ENCODE data around the gene DMAC2.

DNA sequence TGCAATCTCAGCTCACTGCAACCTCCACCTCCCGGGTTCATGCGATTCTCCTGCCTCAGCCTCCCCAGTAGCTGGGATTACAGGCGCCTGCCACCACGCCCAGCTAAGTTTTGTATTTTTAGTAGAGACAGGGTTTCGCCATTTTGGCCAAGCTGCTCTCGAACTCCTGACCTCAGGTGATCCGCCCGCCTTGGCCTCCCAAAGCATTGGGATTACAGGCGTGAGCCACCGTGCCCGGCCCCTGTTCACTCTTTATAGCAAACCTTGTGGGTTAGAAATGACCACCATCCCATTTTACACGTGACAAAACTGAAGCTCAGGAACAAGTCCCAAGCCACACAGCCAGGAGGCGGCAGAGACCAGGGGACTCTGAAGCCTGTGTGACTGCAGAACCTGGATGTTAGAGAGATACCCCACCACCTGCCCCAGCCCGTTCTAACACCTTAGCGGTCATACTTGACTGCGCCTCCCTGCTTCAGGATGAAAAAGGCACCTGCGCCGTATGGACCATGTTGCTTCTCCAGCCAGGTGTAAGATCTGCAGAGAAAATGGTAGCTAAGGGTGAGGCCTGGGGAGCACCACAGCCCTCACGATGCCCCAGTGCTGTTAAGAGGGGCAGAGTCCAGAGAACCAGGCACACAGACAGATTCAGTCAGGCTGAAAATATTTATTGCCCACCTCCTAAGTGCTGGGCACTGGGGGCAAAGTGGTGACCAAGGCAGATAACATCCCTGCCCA is 3.6 kb downstream of the DMAC2 start:
- TF ChIP-seq, protein P1, sequence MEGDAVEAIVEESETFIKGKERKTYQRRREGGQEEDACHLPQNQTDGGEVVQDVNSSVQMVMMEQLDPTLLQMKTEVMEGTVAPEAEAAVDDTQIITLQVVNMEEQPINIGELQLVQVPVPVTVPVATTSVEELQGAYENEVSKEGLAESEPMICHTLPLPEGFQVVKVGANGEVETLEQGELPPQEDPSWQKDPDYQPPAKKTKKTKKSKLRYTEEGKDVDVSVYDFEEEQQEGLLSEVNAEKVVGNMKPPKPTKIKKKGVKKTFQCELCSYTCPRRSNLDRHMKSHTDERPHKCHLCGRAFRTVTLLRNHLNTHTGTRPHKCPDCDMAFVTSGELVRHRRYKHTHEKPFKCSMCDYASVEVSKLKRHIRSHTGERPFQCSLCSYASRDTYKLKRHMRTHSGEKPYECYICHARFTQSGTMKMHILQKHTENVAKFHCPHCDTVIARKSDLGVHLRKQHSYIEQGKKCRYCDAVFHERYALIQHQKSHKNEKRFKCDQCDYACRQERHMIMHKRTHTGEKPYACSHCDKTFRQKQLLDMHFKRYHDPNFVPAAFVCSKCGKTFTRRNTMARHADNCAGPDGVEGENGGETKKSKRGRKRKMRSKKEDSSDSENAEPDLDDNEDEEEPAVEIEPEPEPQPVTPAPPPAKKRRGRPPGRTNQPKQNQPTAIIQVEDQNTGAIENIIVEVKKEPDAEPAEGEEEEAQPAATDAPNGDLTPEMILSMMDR (IDR thresholded peaks at IDR 0.05): no peak
- TF ChIP-seq POLR2A (IDR thresholded peaks at IDR 0.05): no peak
